ENCODE measurements around the gene CCDC70.

GRCh38 chr13:51894239-51894638 is 32.5 kb downstream of the CCDC70 start:
- TF ChIP-seq CTCF (IDR thresholded peaks at IDR 0.05; ENCODE audit: control extremely low read depth in 1 of 3, insufficient read depth in 1 of 3, low read depth in 1 of 3, low read length in 3 of 3) (no peak), RAD21 (IDR thresholded peaks at IDR 0.05 in 1 of 2, conservative IDR thresholded peaks at IDR 0.05 in 1 of 2; ENCODE audit: low read depth in 2 of 2, low read length in 2 of 2) (no peak), EP300 (IDR thresholded peaks at IDR 0.05; ENCODE audit: borderline replicate concordance in 1 of 2, low read depth in 2 of 2, low read length in 2 of 2) (no peak), EZH2 (IDR thresholded peaks at IDR 0.05; ENCODE audit: low read depth, low read length, severe bottlenecking) (no peak), CEBPB (IDR thresholded peaks at IDR 0.05; ENCODE audit: low read depth, low read length) (no peak), JUN (IDR thresholded peaks at IDR 0.05; ENCODE audit: low read depth, low read length) (no peak), TBP (IDR thresholded peaks at IDR 0.05; ENCODE audit: low read depth, low read length) (no peak), POLR2A (IDR thresholded peaks at IDR 0.05; ENCODE audit: control extremely low read depth in 1 of 2, low read depth in 2 of 2, low read length in 2 of 2) (no peak)
- TF ChIP-seq, protein P1, sequence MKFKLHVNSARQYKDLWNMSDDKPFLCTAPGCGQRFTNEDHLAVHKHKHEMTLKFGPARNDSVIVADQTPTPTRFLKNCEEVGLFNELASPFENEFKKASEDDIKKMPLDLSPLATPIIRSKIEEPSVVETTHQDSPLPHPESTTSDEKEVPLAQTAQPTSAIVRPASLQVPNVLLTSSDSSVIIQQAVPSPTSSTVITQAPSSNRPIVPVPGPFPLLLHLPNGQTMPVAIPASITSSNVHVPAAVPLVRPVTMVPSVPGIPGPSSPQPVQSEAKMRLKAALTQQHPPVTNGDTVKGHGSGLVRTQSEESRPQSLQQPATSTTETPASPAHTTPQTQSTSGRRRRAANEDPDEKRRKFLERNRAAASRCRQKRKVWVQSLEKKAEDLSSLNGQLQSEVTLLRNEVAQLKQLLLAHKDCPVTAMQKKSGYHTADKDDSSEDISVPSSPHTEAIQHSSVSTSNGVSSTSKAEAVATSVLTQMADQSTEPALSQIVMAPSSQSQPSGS (IDR thresholded peaks at IDR 0.05; ENCODE audit: low read length), result no peak
- TF ChIP-seq, protein P2, sequence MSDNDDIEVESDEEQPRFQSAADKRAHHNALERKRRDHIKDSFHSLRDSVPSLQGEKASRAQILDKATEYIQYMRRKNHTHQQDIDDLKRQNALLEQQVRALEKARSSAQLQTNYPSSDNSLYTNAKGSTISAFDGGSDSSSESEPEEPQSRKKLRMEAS (IDR thresholded peaks at IDR 0.05), result no peak

All from H1 (cell line).